GM10847 (cell line): ENCODE data around the gene CDCA7L.
A peak's percentile ranks its signal among the peaks of the same experiment; 100 is the strongest.

Experiments
- POLR2A ChIP-seq: IDR thresholded peaks from 2 replicates; pipeline ENCODE4 v1.6.1; 2011; ENCODE audit not compliant: insufficient read length; ENCODE audit errors: extremely low read depth

The CDCA7L gene, protein sequence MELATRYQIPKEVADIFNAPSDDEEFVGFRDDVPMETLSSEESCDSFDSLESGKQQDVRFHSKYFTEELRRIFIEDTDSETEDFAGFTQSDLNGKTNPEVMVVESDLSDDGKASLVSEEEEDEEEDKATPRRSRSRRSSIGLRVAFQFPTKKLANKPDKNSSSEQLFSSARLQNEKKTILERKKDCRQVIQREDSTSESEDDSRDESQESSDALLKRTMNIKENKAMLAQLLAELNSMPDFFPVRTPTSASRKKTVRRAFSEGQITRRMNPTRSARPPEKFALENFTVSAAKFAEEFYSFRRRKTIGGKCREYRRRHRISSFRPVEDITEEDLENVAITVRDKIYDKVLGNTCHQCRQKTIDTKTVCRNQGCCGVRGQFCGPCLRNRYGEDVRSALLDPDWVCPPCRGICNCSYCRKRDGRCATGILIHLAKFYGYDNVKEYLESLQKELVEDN

DNA sequence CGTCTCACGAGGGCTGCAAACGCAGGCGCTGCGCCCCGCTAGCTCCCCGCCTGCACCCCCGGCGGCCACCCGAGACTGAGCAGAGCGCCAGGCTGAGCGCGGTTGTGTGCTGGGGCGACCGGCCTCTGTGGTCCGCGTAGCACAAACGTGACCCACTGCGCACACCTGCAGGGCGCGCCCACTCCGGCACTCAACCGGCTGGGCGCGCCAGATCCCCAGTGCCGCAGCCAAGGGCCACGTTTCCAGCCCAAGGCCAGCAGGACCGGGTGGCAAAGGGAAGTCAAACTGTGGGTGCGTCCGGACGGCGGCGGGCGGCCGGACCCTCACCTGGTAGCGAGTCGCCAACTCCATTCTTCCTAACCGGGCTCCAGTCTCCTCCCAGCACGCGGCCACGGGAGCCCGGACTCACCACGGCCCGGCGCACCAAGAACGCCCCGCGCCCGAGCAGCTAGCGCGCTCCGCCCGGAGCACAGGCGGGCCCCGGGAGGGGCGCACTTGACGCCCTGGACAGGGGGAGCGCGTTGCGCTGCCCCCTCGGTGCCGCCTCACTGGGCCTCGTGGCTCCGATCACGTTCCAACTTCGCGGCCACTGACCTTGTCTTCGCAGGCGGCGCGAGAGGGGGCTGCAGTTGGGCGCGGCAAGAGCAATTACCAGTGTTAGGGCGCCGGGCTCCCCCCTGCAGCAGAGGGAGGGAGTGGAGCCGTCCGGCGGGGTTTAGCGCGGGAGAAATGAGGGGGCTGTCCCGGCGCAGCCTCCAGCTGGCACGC, at the start of gene CDCA7L:
Gene CDCA7L, minus strand, starts transcription at position 446 of the 768 bp plus-strand sequence. Its CDS starts 95 bp downstream, at position 351.
- TF ChIP-seq POLR2A, result peak; percentile 77

DNA sequence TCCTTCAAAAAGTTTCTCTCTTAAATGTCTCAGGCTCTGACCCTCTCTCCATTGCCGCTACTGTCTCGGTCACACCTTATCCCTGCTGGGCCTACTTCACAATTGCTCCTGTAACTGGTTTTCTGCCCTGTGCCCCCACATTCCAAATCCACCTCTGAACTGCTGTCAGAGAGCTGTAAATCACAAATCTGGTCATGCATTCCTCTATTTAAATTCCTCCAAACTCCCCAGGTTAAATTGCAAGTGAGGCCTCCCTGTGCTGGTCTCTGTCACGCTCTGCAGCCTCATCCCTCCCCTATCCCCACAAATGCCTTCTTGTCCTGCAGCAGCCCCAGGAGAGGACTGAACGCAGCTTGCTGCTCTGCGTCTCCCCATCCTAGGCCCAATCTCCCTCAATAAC, 40.4 kb upstream of the CDCA7L start:
- no peak for TF ChIP-seq POLR2A

DNA sequence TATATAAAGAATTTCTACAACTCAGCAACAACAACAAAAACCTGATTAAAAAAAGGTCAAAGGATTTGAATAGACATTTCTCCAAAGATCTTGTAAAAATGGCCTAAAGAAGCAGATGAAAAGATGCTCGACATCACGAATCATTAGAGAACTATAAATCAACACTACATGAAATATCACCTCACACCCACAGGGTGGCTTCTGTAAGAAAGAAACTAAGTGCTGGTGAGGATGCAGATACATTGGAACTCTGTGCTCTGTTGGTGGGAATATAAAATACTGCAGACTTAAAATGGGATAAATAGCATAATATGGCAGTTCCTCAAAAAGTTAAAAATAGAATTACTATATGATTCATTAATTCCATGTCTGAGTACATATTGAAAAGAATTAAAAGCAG, 38.3 kb upstream of the CDCA7L start:
- no peak for TF ChIP-seq POLR2A

DNA sequence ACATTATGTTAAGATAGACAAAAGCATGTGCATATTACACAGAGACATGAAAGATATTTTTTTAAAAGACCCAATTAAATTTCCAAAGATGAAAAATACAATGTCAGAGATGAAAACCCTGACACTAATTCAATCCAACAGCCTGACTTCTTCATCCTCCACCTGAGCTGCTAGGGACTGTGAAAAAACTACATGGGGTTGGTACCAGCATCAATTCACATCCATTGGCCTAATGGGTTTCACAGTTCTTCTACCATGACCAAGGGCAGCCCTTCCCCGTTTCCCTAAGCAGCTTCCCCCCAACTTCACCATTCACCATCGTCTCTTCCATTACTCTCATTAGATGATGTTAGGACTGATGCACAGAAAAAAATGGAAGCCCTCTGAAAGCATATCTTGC, 37.4 kb upstream of the CDCA7L start:
- no peak for TF ChIP-seq POLR2A

DNA sequence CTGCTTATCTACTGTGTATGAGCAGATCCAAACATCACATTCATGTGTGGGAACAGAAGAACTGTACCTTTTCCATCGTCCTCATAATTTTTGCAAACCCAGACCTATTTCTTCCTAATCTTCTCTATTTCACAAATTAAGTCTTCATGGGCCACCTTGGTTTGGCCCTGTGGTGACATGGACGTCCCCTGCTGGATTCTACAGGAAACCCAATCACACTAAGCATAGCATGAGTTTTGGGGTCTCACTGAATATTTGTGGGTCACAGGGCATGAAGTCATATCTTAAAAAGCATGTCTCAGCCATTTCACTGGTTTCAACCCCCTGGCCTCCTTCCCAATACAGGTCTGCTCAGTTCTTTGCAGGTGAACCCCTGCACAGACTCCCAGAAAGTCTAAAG, 35.8 kb upstream of the CDCA7L start:
- TF ChIP-seq POLR2A, result no peak

DNA sequence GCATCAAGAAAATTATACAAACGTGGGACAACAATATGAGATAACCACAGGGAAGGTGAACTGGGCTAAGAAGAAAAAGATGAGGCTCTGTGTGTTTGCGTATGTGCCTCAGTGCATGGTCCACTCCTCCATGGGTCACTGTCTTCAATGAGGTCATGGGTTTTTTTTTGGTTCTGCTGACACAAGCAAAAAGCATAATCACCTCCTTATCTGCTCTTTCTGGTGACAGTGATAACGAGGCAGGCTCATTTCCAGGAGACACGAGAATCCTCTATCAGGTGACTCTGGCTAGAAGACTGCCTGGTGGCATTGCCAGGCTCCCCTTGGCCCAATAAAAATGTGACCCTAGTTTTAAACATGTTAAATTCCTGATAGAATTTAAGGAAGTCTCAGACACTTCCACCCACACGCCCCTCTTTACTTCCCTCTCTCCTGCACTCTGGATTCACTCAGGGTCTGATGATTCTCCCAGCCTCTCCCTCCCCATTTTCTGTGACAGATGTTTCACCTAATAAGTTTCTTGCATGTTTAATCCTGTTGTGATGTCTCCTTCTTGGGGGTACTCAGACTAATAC, 35.3 kb upstream of the CDCA7L start:
- no peak for TF ChIP-seq POLR2A

DNA sequence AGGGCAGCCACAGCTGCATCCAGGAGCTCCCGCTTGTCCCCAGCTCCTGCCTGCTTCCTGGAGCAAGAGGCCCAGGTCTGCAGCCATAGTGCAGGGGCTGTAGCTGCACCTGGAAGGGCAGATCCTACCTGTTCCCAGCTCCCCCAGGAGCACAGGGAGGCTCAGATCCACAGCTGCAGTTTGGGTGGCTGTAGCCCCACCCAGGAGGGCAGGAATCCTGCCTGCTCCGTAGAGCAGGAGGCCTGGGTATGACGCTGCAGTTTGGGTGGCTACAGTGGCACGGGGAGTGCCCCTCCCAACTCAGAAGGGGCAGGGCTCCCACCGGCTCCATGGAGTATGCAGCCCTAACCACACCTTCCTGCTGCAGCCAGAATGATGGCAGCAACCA, 26.7 kb upstream of the CDCA7L start:
- TF ChIP-seq POLR2A, result no peak

DNA sequence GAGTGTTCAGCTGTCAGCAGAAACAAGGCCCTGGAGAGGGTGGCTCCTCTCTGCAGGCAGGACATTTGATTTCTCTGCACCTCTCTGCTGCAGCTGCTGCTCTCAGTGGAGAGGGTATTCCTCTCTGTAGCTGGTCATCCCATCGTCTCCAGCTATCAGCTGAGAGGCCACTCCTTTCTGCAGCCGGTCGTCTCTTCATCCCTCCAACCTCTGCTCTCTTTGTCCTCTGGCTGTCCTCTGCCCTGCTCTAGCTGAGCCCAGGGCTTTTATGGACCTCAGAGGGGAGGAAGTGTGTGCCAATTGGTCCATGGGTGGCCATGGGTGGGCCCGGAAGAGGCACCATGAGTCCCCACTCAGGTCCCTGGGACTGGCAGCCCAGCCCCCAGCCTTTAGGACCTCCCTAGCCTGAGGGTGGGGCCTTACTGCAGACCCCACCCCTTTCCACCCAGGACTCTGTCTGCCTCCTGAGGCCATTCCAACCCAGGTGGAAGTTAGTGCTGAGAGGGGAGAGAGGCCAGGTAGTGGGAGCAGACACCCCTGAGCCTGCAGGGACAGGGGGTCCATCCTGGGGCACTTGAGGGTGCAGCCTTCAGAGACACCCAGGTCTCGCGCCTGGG, 26.2 kb upstream of the CDCA7L start:
- TF ChIP-seq POLR2A, result no peak

DNA sequence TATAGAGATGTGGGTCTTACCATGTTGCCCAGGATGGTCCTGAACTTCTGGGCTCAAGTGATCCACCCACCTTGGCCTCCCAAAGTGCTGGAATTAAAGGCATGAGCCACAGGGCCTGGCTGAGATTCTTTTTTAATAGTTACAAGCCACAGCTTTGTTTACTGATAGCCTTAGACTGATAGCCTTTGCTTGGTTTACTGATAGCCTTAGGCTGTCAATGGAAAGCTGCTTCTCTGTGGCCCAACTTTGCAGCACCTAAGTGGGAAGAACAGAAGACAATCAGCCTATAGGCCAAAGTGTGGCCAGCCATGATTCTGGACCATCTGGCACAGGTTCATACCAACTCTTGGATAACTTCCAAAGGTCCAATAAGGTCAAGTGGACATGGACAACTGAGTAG, 24.1 kb upstream of the CDCA7L start:
- TF ChIP-seq POLR2A, result no peak

DNA sequence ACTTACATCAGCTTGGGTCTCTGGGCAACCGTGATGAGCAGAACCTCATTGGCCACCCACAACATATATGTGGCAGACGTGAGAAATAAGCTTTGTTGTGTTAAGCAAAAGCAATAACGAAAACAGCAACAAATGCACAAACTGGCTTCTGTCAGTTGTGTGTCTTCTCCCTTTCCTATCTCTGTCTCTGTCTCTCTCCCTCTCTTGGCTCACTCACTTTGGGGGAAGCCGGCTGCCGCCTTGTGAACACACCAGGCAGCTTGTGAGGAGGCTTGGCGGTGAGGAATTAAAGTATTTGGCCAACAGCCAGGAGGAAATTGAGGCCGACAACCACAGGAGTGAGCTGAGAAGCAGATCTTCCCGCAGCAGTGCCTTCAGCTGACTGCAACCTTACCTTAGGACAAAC, 21.9 kb upstream of the CDCA7L start:
- no peak for TF ChIP-seq POLR2A

DNA sequence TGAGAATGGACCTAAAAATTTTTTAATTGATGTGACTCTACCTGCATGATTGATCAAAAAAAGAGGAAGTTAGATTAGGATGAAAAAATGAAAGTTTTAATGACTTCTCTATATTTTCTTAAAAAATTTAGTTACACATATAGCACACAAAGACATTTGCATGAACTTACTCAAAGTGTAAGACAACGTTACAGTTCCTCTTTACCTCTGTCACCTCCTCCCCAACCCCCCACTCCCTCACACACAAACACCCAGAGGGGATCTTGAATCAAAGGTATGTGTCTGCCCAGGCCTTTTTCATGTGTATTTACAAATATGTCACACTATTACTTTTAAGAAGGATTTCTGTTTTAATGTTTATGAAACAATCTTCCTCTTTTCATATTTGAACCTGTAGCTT, 20.6 kb upstream of the CDCA7L start:
- no peak for TF ChIP-seq POLR2A

DNA sequence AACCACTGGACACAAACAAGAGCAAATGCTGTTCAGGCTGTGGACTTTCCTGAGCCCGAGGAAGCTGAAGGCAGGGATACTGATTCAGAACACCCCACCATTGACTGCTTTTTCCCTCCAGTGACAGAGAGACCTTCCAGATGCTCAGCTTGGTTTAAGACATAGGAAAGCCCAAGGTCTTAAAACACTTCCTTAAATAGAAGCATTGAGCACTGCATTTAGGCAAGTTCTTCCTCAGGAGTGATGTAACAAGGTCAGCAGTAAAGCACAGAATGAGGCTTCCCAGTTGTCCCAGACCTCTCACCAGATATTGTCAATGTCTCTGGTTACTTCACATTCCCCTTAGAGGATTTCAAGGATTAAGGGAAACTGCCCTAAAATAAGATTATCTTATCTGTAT, 19.6 kb upstream of the CDCA7L start:
- TF ChIP-seq POLR2A, result no peak

DNA sequence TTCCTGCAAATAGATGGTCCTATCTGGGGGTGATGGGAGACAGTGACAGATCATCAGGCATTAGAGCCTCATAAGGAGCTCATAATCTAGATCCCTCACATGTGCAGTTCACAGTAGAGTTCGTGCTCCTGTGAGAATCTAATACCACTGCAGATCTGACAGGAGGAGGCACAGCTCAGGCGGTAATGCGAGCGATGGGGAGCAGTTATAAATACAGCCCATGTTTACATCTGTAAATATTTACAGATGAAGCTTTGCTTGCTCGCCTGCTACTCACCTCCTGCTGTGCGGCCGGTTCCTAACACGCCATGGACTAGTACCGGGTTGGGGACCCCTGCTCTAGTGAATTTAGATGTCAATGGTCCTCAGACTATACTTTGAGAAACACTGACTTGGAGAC, 17.0 kb upstream of the CDCA7L start:
- TF ChIP-seq POLR2A, result no peak

DNA sequence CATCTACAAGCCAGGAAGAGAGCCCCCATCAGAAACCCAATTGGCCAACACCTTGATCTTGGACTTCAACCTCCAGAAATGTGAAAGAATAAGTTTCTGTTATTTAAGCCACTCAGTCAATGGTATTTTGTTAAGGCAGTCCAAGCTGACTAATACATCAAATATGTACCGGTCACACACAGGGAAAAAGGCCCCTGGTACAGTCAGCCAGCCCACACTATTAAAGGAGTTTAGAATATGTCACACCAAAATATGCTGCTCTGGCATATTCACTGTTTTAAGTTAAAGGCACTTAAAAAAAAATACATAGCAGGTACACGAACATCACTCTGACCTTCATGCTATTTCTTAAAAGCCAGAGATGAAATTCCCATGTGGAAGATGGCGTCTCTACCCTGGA, 15.2 kb upstream of the CDCA7L start:
- TF ChIP-seq POLR2A, result no peak

DNA sequence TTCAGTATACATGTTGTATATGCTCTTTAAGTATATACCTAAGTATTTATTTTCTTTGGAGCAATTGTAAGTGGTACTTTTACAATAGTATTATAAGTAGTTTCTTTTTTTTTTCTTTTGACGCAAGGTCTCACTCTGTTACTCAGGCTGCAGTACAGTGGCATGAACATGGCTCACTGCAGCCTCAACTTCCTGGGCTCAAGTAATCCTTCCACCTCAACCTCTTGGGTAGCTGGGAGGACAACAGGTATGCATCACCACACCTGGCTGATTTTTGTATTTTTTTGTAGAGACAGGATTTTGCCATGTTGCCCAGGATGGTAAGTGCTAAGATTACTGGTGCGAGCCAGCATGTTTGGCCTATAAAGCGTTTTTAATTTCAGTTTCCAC, 13.7 kb upstream of the CDCA7L start:
- no peak for TF ChIP-seq POLR2A

DNA sequence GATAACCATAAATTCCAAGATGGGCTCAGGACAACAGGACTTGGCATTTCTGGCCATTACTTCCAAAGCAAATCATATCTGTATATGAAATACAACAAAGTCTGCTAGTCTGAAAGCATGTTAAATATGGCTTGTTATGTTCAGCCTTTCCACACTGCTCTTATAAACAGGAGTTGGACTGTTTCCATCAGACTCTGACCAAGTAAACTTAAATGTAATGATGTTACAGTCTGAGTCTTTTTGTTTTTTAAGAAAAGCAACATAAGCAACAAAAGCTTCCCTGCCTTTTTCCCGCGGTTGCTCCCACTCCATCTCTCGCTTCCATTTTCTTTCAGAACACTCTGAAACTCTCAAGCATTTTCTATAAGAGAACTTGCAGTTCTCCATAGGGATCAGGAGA, 8.1 kb upstream of the CDCA7L start:
- no peak for TF ChIP-seq POLR2A
